Stimulated activated naive CD8-positive, alpha-beta T cell treated with anti-CD3 and anti-CD28 coated beads, Interleukin-15, amount 100 ng/mL, for 72 hours (primary cell): ENCODE measurements around the gene EPB41L2.
"Not testable (repeated sequence)": the region's sequence is repeated elsewhere in the genome, so short reads cannot be mapped to it uniquely, and the experiment has no call there.

Experiments
- ATAC-seq: fragments of 150-1000 bp; cut with Tn5 transposase; 2 replicates; pipeline ENCODE4 v1.10.0; 2021; ENCODE audit warnings: mild to moderate bottlenecking, moderate library complexity
- DNase-seq, 2 donors: peaks; one replicate each; pipeline ENCODE4 v3.0.0; 2021 to 2022
- H3K27ac Mint-ChIP-seq, 2 donors: one replicate each; pipeline ENCODE4 v1.8.0; 2022; ENCODE audit warnings: mild to moderate bottlenecking in 2 of 2, mixed read lengths in 2 of 2, moderate library complexity in 2 of 2
- H3K27me3 Mint-ChIP-seq: one replicate; pipeline ENCODE4 v1.8.0; 2022; ENCODE audit warnings: mixed read lengths
- H3K4me1 Mint-ChIP-seq: one replicate; pipeline ENCODE4 v1.8.0; 2022; ENCODE audit warnings: mild to moderate bottlenecking, mixed read lengths
- H3K4me3 Mint-ChIP-seq, 2 donors: one replicate each; pipeline ENCODE4 v1.8.0; 2022; ENCODE audit warnings: mild to moderate bottlenecking in 2 of 2, mixed read lengths in 2 of 2, moderate library complexity in 1 of 2
- H3K9me3 Mint-ChIP-seq, 2 donors: one replicate each; pipeline ENCODE4 v1.8.0; 2022; ENCODE audit warnings: mixed read lengths in 2 of 2

Gene EPB41L2

DNA sequence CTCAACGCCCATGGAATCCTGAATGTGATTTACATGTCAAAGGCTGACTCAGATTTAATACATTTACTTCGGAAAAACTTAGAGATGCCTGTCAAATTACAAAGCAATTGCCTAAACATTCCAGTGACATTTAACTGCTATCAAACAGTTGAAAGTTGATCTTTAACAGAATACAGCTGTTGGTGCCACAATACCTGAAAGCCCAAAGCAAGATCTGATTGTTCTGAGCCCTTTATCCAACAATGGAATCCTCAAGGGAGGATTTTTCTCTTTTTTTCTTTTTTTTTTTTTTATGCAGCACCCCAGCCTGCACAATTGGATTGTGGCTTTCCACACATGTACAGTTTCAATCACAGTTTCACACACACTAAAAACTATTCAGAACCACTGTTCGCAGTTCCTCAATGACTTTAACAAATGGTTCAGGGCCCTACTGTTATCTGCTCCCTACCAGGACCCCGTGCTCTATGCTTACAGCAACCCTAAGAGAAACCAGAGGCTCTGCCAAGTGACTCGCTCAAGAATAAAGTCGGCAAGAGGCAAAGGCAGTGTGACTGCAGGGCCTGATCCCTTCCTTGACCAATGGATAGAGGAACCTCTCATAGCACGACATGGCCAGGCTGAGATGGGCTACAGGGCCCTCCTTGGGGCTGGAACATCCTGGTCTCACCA, 33.3 kb downstream of the EPB41L2 start:
- Mint-ChIP-seq H3K9me3 (no peaks in the 10 kb centered on the region), H3K4me3 (no peak overlapping the region), H3K27me3 (no peaks in the 10 kb centered on the region), H3K27ac (no peak overlapping the region), H3K4me1 (peaks cover 6% of the 10 kb centered on the region)
- ATAC-seq (no peak), DNase-seq (no peak)

GRCh38 chr6:131027326-131027725, 35.7 kb downstream of the EPB41L2 start:
- H3K4me1 Mint-ChIP-seq = peaks cover 6% of the 10 kb centered on the region
- no peak overlapping the region for H3K4me3 Mint-ChIP-seq
- no peaks in the 10 kb centered on the region for H3K9me3 Mint-ChIP-seq
- H3K27me3 Mint-ChIP-seq = no peaks in the 10 kb centered on the region
- no peak for ATAC-seq
- no peak for DNase-seq
- H3K27ac Mint-ChIP-seq = no peak overlapping the region

DNA sequence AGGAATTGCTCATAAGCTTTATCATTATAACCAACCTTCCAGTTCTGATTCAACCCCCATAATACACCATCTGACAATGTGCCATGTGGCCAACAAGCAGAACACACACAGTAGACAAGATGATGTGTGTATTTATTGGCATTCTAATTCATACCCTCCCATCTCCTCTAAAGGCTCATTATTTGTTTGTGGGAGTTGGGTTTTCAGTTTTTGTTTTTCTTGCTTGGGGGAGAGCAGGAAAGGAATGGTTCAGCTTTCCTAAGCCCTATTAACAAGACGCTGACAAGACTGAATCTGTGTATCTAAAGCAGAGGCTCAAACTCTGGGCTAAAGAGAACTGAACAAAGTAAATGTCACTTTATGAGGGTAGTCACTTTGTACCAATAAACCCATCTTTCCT, 36.8 kb downstream of the EPB41L2 start:
- Mint-ChIP-seq H3K27me3 (no peaks in the 10 kb centered on the region), H3K9me3 (no peaks in the 10 kb centered on the region), H3K4me1 (peaks cover 6% of the 10 kb centered on the region), H3K27ac (no peak overlapping the region), H3K4me3 (no peak overlapping the region)
- ATAC-seq = no peak
- DNase-seq = no peak

DNA sequence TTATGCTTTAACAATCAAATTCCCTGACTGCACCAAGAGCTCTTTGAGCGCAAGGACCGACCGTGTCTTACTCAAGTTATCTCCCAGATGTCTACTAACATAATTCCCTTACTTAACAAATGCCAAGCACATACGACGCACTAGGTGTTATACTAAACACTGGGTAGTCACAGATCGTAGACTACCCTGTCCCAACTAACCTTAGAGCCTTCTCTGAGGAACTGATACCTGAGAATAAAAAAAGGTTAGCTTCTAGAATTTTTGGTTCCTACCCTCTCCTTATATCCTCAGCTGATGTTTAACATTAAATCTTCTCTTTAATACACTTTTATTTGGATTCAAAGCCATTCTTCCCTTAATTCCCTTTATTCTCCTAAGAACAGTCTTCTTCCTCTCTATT, 38.5 kb downstream of the EPB41L2 start:
- Mint-ChIP-seq H3K27me3 (no peaks in the 10 kb centered on the region), H3K27ac (no peak overlapping the region), H3K4me3 (no peak overlapping the region), H3K4me1 (no peaks in the 10 kb centered on the region), H3K9me3 (no peaks in the 10 kb centered on the region)
- DNase-seq (no peak), ATAC-seq (no peak)

- Mint-ChIP-seq H3K27me3 (no peaks in the 10 kb centered on the region), H3K4me1 (no peaks in the 10 kb centered on the region), H3K27ac (no peak overlapping the region), H3K9me3 (no peaks in the 10 kb centered on the region), H3K4me3 (no peak overlapping the region)
- peak; percentile 54 for ATAC-seq
- DNase-seq = no peak
Measured at GRCh38 chr6:131023834-131024504, 39.1 kb downstream of the EPB41L2 start.

GRCh38 chr6:131022691-131023090, 40.4 kb downstream of the EPB41L2 start:
- H3K9me3 Mint-ChIP-seq = no peaks in the 10 kb centered on the region
- ATAC-seq (no peak), DNase-seq (no peak)
- H3K27me3 Mint-ChIP-seq = no peaks in the 10 kb centered on the region
- no peak overlapping the region for H3K27ac Mint-ChIP-seq
- H3K4me1 Mint-ChIP-seq = no peaks in the 10 kb centered on the region
- H3K4me3 Mint-ChIP-seq = no peak overlapping the region

GRCh38 chr6:131017962-131018361, 45.1 kb downstream of the EPB41L2 start:
- Mint-ChIP-seq H3K27ac (no peak overlapping the region), H3K4me3 (no peak overlapping the region), H3K4me1 (no peaks in the 10 kb centered on the region), H3K9me3 (no peaks in the 10 kb centered on the region), H3K27me3 (no peaks in the 10 kb centered on the region)
- ATAC-seq = no peak
- no peak for DNase-seq

- no peak overlapping the region for H3K4me3 Mint-ChIP-seq
- DNase-seq (no peak), ATAC-seq (no peak)
- H3K27ac Mint-ChIP-seq = no peak overlapping the region
- H3K4me1 Mint-ChIP-seq = no peaks in the 10 kb centered on the region
- H3K9me3 Mint-ChIP-seq = no peaks in the 10 kb centered on the region
- H3K27me3 Mint-ChIP-seq = no peaks in the 10 kb centered on the region
Measured at GRCh38 chr6:131015630-131016263, 47.3 kb downstream of the EPB41L2 start.

DNA sequence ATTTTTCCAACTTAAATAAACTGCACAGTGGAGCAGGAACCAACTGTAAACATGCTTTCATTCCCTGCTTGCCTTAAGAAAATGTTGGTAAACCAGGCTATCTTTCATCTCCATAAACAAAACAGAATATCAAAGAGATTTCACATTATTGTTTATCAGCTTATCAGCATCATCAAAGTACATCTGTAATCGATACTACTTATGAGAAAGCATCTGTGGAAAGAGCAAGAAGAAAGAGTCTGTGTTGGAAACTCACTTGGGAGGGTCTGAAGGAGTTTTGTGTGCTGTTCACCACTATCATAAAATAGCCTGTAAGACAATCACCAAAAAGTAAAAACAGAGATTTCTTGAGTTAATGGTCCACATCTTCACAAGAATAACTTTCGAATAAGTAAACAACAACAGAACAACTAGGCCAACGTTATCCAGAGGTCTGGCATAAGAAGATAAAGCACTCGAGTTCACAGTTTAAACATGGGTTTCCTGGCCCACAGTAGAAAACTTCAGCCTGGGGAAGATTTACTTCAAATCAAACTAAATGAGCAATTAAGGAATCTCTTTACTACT, 47.9 kb downstream of the EPB41L2 start:
- DNase-seq (no peak), ATAC-seq (no peak)
- H3K27me3 Mint-ChIP-seq = no peaks in the 10 kb centered on the region
- H3K27ac Mint-ChIP-seq = peak overlapping the region in 1 of 2 donors; percentile 41
- no peaks in the 10 kb centered on the region for H3K4me1 Mint-ChIP-seq
- no peaks in the 10 kb centered on the region for H3K9me3 Mint-ChIP-seq
- no peak overlapping the region for H3K4me3 Mint-ChIP-seq

- ATAC-seq (no peak), DNase-seq (no peak)
- Mint-ChIP-seq H3K9me3 (no peaks in the 10 kb centered on the region), H3K4me3 (no peak overlapping the region), H3K27me3 (no peaks in the 10 kb centered on the region), H3K27ac (no peak overlapping the region), H3K4me1 (no peaks in the 10 kb centered on the region)
Measured at GRCh38 chr6:131014080-131014776, 48.8 kb downstream of the EPB41L2 start.

DNA sequence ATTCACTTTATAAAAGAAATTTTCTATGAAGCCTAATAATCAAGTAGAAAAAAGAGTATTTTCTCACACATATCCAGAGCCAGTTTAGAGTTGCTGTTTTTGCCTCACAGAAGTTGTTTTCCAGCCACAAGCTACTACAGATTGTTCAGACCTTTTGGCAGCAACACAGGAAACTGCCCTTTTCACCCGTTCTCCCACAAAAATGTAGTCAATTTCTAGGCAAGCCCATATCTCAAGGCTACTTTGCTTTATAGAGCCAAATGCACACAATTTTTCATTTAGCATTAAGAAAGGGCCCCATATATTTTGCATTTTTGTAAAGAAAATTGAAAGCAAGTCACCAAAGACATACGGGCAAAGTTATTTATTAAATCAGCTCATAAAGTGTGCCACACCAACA, 49.5 kb downstream of the EPB41L2 start:
- ATAC-seq (no peak), DNase-seq (no peak)
- no peaks in the 10 kb centered on the region for H3K4me1 Mint-ChIP-seq
- H3K27me3 Mint-ChIP-seq = no peaks in the 10 kb centered on the region
- H3K9me3 Mint-ChIP-seq = peaks cover 0 to 7% of the 10 kb centered on the region in 2 donors
- H3K4me3 Mint-ChIP-seq = no peak overlapping the region
- no peak overlapping the region for H3K27ac Mint-ChIP-seq

- Mint-ChIP-seq H3K27me3 (no peaks in the 10 kb centered on the region), H3K27ac (no peak overlapping the region), H3K9me3 (peaks cover 14 to 24% of the 10 kb centered on the region in 2 donors), H3K4me3 (no peak overlapping the region), H3K4me1 (no peaks in the 10 kb centered on the region)
- ATAC-seq = no peak
- no peak for DNase-seq
Measured at GRCh38 chr6:131009790-131010189, 53.3 kb downstream of the EPB41L2 start.

GRCh38 chr6:131008965-131009364, 54.1 kb downstream of the EPB41L2 start:
- not testable (repeated sequence) for H3K27ac Mint-ChIP-seq, H3K4me3 Mint-ChIP-seq, H3K27me3 Mint-ChIP-seq, DNase-seq, ATAC-seq, H3K4me1 Mint-ChIP-seq
- H3K9me3 Mint-ChIP-seq = peaks cover 14 to 24% of the 10 kb centered on the region in 2 donors

DNA sequence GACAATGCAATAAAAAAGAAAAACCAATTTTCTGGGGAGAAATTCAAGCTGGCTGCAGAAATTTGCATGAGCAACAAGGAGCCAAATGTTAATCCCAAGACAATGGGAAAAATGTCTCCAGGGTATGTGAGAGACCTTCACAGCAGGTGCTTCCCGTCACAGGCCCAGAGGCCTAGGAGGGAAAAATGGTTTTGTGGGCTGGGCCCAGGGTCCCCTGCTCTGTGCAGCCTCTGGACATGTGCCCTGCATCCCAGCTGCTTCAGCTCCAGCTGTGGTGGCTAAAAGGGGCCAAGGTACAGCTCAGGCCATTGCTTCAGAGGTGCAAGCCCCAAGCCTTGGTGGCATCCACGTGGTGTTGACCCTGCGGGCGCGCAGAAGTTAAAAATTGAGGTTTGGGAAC, 55.1 kb downstream of the EPB41L2 start:
- not testable (repeated sequence) for H3K27me3 Mint-ChIP-seq, ATAC-seq, H3K4me1 Mint-ChIP-seq, H3K4me3 Mint-ChIP-seq, H3K27ac Mint-ChIP-seq, DNase-seq
- peaks cover 14 to 24% of the 10 kb centered on the region in 2 donors for H3K9me3 Mint-ChIP-seq

- DNase-seq = no peak
- ATAC-seq = no peak
- no peaks in the 10 kb centered on the region for H3K27me3 Mint-ChIP-seq
- H3K9me3 Mint-ChIP-seq = peaks cover 14 to 24% of the 10 kb centered on the region in 2 donors
- no peaks in the 10 kb centered on the region for H3K4me1 Mint-ChIP-seq
- H3K27ac Mint-ChIP-seq = no peak overlapping the region
- no peak overlapping the region for H3K4me3 Mint-ChIP-seq
Measured at GRCh38 chr6:131007286-131007685, 55.8 kb downstream of the EPB41L2 start.
